Stimulated activated CD4-positive, alpha-beta T cell treated with anti-CD3 and anti-CD28 coated beads, Interleukin-15, amount 100 ng/mL, for 48 hours (primary cell): ENCODE results near the gene MOV10.

Experiments used
- DNase-seq, 2 donors: peaks; one replicate each; pipeline ENCODE4 v3.0.0-alpha.2; 2020; ENCODE audit warnings: low read depth in 2 of 2

The MOV10 gene

GRCh38 chr1:112698366-112699310 is 24.2 kb downstream of the MOV10 start:
- no peak for DNase-seq

DNA sequence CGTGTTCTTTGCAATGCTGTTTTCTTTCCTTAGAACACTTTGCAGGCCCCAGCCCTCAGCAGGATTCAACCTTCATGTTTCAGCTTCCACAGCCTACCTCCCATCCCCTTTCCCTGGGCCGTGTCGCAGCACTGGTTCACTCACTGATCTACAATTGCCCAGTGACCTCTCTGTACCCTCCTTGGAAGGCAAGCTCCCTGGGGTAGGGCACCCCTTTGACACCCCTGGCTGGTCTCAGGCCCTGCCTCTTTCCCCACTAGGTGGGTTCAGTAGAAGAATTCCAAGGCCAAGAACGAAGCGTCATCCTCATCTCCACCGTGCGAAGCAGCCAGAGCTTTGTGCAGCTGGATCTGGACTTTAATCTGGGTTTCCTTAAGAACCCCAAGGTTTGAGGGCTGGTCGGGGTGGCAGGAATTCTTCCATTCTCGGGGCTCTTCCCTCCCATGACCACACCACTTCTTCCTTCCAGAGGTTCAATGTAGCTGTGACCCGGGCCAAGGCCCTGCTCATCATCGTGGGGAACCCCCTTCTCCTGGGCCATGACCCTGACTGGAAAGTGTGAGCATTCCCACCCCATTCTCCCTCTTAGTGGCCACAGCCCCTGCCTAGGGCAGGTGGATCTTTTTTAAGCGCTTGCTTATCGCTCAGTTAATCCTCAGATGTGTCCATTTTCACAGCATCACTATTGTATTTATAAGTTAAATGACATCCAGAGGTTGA is 25.1 kb downstream of the MOV10 start:
- DNase-seq = no peak

DNA sequence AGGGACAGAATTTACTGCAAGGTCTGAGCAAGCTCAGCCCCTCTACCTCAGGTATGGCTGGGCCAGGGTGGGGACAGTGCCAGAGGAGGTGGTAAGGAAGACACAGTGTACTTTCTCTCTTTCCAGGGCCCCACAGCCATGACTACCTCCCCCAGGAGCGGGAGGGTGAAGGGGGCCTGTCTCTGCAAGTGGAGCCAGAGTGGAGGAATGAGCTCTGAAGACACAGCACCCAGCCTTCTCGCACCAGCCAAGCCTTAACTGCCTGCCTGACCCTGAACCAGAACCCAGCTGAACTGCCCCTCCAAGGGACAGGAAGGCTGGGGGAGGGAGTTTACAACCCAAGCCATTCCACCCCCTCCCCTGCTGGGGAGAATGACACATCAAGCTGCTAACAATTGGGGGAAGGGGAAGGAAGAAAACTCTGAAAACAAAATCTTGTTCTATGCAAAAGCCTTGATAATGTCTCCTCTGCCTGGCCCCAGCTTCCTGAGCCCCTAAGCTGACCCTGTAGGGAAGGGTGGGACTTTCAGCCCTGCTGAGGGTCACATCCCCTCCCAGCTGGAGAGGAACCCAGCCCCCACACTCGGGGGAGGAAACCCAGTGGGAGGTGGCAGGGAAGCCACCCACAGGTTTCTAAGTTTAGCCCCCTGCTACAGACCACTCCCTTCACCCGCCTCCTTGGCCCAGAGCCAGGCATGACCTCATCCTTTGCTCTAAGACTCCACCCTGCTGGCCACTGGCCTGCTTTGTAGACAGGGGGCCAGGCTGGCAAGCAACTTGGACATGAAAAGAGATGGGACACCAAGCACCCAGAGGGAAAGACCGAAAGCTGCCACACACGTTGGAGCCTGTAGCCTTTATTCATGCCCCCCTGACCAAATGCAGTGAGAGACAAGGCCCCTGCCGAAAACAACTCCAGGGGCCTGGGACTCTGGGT is 26.1 kb downstream of the MOV10 start:
- peak in 1 of 2 donors; percentile 62 for DNase-seq

- DNase-seq = no peak
Observed at GRCh38 chr1:112701227-112702066, 27.0 kb downstream of the MOV10 start.

DNA sequence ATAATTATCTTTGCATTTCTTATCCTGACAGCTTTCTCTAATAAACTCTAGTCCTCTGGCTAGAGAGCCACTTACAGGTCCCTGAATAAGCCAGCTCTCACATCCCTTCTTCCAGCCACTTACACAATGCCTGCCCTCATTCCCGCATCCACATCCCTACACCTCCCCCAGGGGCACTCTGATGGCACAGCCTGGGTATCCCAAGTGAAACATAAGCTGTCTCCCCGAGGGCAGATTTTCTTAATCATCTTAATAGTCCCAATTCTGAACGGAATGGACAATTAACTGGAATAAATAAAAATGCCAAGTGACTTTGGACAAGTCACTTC is 27.6 kb downstream of the MOV10 start:
- DNase-seq = no peak

DNA sequence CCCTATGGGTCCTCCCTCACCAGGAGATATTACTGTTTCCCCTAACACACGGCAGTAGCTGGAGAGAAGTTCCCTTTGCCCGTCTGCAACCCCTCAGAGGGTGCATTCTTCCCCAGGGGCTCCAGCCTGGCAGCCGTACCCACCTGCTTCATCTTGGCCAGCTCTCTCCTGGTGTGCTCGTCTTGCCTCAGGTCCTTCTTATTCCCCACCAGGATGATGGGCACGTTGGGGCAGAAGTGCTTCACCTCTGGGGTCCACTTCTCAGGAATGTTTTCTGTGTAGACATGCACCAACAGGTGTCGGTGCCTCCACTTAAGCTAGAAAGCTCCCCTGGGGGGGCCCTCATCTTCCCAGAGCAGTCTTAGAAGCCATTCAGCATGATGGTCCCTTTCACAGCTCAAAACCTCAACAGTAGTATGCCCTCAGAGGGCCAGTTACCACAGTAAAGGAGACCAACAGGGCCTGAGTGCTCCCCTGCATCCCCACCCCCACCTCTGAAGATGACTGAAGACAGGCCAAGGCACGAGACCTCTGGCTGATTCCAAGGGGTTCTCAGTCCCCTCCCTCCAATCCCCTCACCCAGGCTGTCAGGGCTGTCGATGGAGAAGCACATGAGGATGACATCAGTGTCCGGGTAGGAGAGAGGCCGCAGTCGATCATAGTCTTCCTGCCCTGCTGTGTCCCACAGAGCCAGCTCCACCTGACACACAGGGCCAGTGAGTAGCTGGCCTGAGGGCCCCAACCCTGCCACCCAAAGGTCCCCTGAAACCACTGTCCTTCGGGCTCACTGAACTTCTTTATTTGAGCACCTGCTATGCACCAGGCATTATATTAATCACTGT is 28.2 kb downstream of the MOV10 start:
- no peak for DNase-seq

GRCh38 chr1:112703706-112704105 is 29.2 kb downstream of the MOV10 start:
- no peak for DNase-seq

DNA sequence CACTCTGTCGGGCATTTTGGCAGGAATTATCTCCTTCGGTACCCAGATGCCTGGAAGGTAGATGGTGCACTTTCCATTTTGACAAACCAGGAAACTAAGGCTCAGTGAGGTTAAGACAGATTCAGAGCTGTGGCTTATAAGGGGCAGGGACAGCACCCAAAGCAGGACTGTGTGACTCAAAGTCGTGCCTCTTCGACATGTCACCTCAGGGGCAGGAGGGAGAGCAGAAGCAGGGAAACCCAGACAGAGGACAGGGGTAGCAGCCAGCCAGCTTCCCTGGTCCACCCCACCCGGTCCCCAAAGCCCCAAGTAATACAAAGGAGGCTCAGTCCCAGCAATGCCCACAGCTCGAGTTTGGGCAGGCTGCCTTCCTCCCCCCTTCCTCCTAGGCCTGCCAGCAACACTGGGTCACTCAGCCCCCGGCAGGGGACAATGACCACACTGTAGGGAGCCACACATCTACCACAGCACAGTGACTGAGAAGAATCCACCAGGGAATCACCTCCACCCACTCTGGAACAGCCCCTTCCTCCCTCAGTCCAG is 30.0 kb downstream of the MOV10 start:
- no peak for DNase-seq

DNA sequence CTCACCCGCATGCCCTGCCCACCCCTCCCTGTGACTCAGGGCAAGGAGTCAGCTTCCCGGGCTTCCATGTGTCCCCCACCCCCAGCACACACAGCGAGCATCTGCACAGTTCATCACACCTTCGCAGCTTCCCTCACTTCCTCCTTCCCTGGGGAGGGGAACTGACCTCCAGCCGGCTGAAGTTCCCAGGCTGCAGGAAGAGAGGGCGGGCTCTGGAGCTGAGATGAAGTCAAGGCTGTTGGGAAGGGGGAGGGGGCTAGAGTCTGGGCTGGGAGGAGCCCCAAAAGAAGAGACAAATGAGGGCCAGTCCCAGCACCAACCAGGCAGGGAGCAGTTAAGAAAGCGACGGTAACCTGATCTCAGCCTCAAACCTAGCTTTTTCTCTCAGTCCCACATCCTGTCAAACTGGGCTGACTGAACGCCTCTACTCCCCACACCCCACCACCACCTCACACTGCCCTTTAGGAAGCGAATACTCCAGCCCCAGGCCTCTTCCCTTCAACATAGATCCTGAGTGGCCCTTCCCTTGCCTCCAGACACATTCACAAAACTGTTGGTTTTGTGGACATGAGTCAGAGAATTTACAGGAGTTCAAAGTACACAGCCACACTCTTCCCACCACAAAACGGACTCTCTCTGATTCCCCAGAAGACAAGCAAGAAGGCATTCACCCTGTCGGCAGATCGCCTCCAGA is 30.6 kb downstream of the MOV10 start:
- peak in 1 of 2 donors; percentile 48 for DNase-seq

DNA sequence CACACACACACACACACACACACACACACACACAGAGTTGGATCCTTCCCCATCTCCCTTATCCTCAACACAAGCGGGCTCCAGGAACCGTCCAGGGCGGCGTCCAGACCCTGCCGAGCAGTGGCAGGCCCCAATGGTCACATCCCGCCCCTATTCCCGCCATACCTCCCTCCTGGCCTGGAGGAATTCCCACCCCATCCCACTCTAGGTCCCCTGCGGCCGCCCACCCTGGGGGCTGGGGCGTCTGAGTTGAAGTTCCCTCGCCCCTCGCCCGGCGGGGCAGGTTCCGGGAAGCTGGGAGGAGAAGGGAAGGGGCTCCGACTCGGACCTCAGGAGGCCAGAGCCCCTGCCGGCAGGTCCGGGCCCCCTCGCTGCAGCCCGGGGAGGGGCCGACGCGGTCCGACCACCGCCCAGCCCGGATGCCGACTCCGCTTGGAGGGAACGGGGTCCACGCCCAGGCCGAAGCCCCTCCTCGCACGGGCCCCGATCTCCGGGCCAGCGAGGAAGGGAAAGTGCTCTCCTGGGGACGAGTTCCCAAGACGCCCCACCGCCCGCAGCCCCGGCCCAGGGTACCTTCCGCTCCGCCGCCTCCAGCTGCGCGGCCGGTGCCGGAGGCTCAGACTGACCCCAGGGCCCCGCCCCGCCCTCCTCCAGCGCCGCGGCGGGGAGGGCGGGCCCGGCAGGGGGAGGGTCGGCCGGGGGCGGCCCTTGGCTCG is 32.2 kb downstream of the MOV10 start, which contains the start of gene RHOC:
Gene RHOC, minus strand, starts transcription at position 623 of the 716 bp plus-strand sequence. CDS start 3,328 bp downstream, outside the sequence.
- no peak for DNase-seq

GRCh38 chr1:112707221-112708001 is 33.0 kb downstream of the MOV10 start:
- peak in 1 of 2 donors; percentile 67 for DNase-seq

DNA sequence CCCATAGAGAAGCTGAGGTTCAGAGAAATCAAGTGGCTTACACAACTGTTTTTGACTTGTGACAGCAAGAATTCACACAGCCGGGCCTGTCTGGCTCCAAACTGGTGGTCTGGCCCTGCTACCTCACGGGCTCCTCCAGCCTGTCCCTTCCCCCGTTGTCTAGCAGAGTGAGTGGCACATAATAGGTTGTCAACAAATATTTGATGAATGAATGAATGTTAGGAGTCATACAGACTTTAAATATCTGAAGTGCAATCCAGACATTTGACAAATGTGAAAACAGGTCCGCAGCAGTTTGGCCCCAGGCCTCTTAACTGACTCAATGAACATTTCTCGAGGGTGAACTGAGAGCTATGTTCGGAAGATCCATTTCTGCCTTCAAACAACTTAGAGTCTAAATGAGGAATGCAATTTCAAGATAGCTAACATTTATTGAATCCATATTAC is 33.6 kb downstream of the MOV10 start:
- DNase-seq = no peak

- no peak for DNase-seq
Observed at GRCh38 chr1:112708489-112708888, 34.0 kb downstream of the MOV10 start.

DNA sequence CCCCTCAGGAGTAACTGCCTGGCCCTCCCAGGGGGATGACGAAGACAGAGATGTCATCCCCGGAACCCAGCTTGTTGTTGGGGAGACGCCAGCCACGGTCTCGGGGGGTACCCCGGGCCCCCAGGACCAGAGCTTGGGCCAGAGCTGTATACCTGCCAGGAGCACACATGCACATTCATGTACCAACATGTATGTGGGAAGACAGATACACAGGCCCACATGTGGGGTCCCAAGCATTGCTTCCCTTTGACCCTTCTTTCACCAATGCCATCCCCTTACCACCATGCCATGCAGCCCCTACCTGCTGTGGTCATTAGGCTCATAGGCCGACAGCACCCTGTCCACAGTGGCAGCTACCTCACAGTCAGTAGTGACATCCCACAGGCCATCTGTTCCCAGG is 35.7 kb downstream of the MOV10 start:
- no peak for DNase-seq

DNA sequence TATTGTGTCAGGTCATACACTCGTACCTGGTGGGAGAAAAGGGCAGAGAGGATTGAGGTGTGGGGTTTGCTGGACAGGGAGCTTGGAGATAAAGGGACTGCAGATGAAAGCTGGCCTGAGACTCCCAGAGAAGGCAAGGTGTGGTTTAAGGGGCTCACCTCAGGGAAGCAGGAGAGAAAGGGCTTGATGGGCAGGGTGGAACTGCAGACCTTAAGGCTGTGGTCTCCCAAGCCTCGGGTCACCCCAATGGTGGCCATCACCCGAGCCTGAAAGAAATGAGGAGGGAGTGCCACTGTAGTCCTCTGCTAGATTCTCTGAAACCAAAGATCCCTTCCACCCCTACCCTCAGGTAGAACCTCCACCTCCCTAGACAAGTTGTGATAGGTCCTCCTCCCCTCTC is 36.1 kb downstream of the MOV10 start:
- DNase-seq = no peak

DNA sequence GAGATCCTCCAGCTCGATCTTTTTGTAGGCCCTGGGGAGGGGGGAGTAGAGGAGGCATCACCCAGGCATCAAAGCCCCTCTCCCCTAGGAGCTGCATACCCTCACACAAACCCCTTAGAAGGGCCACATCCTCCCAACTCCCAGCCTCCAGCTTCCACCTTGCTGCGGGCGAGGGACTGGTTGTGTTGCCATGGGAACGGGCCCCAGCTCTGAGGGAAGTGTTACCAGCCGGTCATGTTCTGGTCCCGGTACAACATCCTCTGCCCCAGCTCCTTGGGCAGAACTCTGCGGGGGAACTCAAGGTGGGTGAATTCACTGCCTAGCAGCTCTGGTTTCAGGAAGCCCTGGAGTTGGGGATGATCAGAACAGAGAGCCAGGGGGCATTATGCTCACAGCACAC is 36.6 kb downstream of the MOV10 start:
- no peak for DNase-seq

DNA sequence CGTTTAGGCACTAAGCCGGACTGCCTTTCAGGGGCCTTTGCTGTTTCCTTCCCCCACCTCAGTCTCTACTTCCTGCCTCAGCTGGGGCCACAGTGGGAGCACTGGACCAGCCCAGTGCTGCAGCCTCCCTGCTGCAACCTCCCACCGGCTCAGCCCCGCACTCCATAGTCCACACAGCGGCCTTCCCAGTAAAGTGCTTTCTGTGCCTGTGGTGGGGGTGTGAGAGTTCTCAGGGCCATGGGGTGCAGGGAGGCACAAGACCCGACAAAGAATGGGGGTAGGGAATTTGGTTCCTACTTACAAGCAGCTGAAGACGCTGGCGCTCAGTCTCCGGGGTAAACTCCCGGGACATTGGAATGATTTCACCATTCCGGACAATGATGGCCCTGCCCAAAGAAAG is 37.2 kb downstream of the MOV10 start:
- DNase-seq = no peak

GRCh38 chr1:112712191-112712590 is 37.7 kb downstream of the MOV10 start:
- no peak for DNase-seq
